ENCODE data around the gene TES.

DNA sequence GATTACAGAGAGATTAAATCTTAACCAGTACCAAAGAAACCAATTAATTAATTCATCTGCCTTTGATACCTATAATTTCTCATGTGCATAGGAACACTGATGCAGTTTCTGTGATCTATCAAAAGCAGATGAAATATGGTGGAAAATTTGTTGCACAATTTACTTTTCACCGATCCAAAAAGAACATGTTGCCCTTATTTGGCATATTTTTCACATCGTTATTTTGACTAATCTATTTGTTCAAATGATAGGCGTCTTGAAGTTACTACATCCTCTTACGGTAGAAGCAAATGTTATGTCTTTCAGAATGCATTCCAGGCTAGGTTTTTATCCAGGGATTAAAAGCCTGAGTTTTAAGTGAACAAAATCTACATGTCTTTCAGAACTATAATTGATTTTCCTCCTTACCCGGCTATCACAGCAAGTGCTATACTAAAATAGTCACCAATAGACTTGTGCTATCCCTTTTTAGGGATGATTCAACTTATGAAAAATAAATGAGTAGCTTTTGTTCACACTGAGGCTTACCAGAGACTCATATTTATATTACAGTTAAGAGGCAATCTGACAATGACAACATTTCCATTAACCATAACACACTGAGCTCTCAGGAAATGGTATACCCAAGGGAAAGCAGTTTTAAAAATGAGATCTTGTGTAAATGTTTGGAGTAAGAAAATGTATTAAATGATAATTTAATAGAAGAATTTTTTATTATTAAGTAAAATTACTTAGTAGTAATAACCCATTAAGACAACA is 16.8 kb upstream of the TES start:
- TF ChIP-seq, protein P1, sequence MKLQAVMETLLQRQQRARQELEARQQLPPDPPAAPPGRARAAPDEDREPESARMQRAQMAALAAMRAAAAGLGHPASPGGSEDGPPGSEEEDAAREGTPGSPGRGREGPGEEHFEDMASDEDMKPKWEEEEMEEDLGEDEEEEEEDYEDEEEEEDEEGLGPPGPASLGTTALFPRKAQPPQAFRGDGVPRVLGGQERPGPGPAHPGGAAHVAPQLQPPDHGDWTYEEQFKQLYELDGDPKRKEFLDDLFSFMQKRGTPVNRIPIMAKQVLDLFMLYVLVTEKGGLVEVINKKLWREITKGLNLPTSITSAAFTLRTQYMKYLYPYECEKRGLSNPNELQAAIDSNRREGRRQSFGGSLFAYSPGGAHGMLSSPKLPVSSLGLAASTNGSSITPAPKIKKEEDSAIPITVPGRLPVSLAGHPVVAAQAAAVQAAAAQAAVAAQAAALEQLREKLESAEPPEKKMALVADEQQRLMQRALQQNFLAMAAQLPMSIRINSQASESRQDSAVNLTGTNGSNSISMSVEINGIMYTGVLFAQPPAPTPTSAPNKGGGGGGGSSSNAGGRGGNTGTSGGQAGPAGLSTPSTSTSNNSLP (IDR thresholded peaks at IDR 0.05; ENCODE audit: borderline replicate concordance, low read depth, low read length): no peak
- TF ChIP-seq, protein P2, sequence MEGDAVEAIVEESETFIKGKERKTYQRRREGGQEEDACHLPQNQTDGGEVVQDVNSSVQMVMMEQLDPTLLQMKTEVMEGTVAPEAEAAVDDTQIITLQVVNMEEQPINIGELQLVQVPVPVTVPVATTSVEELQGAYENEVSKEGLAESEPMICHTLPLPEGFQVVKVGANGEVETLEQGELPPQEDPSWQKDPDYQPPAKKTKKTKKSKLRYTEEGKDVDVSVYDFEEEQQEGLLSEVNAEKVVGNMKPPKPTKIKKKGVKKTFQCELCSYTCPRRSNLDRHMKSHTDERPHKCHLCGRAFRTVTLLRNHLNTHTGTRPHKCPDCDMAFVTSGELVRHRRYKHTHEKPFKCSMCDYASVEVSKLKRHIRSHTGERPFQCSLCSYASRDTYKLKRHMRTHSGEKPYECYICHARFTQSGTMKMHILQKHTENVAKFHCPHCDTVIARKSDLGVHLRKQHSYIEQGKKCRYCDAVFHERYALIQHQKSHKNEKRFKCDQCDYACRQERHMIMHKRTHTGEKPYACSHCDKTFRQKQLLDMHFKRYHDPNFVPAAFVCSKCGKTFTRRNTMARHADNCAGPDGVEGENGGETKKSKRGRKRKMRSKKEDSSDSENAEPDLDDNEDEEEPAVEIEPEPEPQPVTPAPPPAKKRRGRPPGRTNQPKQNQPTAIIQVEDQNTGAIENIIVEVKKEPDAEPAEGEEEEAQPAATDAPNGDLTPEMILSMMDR (IDR thresholded peaks at IDR 0.05 in 2 of 3, conservative IDR thresholded peaks at IDR 0.05 in 1 of 3; ENCODE audit: insufficient read depth in 2 of 3, low read depth in 1 of 3, low read length in 3 of 3): no peak
- TF ChIP-seq POU5F1 (IDR thresholded peaks at IDR 0.05; ENCODE audit: borderline replicate concordance, low read depth, low read length, partially characterized antibody): no peak
- no peak for TF ChIP-seq RBM22 (IDR thresholded peaks at IDR 0.05; ENCODE audit: low read depth, low read length, poor library complexity, severe bottlenecking)
- TF ChIP-seq HMG20B (CRISPR knock-in tag; IDR thresholded peaks at IDR 0.05): no peak
- no peak for TF ChIP-seq ZNF583 (CRISPR knock-in tag; IDR thresholded peaks at IDR 0.05)
- no peak for TF ChIP-seq YY1 (IDR thresholded peaks at IDR 0.05; ENCODE audit: borderline replicate concordance in 1 of 3, control insufficient read depth in 1 of 3, extremely low read depth in 1 of 3, insufficient read depth in 3 of 3, insufficient read length in 1 of 3, insufficient replicate concordance in 2 of 3, low read depth in 1 of 3, low read length in 2 of 3)
- no peak for TF ChIP-seq SP2 (IDR thresholded peaks at IDR 0.05; ENCODE audit: extremely low read depth, low read depth, low read length, poor library complexity, severe bottlenecking)
- TF ChIP-seq FIP1L1 (IDR thresholded peaks at IDR 0.05; ENCODE audit: low read depth, low read length, poor library complexity, severe bottlenecking): no peak
- TF ChIP-seq HIVEP1 (CRISPR knock-in tag; IDR thresholded peaks at IDR 0.05): no peak
- no peak for TF ChIP-seq ZFP36 (IDR thresholded peaks at IDR 0.05; ENCODE audit: low read depth, low read length, partially characterized antibody)
- no peak for TF ChIP-seq NR1H2 (CRISPR knock-in tag; IDR thresholded peaks at IDR 0.05)
- TF ChIP-seq KDM5B (IDR thresholded peaks at IDR 0.05; ENCODE audit: insufficient replicate concordance, low read depth, low read length): no peak
- no peak for TF ChIP-seq TBP (optimal IDR thresholded peaks at IDR 0.05; ENCODE audit: low read depth, low read length)

Measured in K562 (cell line).